GM23338 (cell line): ENCODE data around the gene DMAC2L. TPM values are rescaled to one million over a fixed set of nuclear protein-coding genes. Genes with fewer than 3 reads are reported as not detected.
A peak's percentile ranks its signal among the peaks of the same experiment; 100 is the strongest.

Experiments
- ATAC-seq: fragments of 200-7000 bp; cut with Tn5 transposase; 3 replicates; pipeline ENCODE4 v1.9.1; 2020
- DNase-seq: peaks from one replicate; pipeline ENCODE4 v3.0.0-alpha.2; 2015; ENCODE audit warnings: low spot score
- H2AFZ ChIP-seq: fragments of 200-600 bp; sonication (generic); 2 replicates; pipeline ENCODE4 v1.8.0; 2016; ENCODE audit warnings: antibody characterized with exemption, mild to moderate bottlenecking, moderate library complexity
- H3F3A ChIP-seq: fragments of 200-600 bp; sonication (generic); replicated peaks from 2 replicates; pipeline ENCODE4 v1.8.0; 2017; ENCODE audit warnings: antibody characterized with exemption, mixed run types, low read depth
- H3K27ac ChIP-seq: fragments of 200-600 bp; sonication (generic); 2 replicates; pipeline ENCODE4 v1.6.1; 2016; ENCODE audit warnings: low read depth
- H3K27me3 ChIP-seq: fragments of 200-600 bp; sonication (generic); 2 replicates; pipeline ENCODE4 v1.8.0; 2016; ENCODE audit warnings: mild to moderate bottlenecking, mixed run types, moderate library complexity; ENCODE audit not compliant: insufficient read depth
- H3K36me3 ChIP-seq: fragments of 200-600 bp; sonication (generic); 2 replicates; pipeline ENCODE4 v1.8.0; 2016; ENCODE audit warnings: mild to moderate bottlenecking; ENCODE audit not compliant: insufficient read depth
- H3K4me1 ChIP-seq: fragments of 200-600 bp; sonication (generic); 2 replicates; pipeline ENCODE4 v1.8.0; 2016; ENCODE audit warnings: mild to moderate bottlenecking, moderate library complexity; ENCODE audit not compliant: insufficient read depth
- H3K4me2 ChIP-seq: fragments of 200-600 bp; sonication (generic); 2 replicates; pipeline ENCODE4 v1.7.1; 2017; ENCODE audit warnings: mixed run types
- H3K4me3 ChIP-seq: fragments of 200-600 bp; sonication (generic); 2 replicates; pipeline ENCODE4 v1.6.1; 2016; ENCODE audit warnings: mixed run types
- H3K79me2 ChIP-seq: fragments of 200-600 bp; sonication (generic); replicated peaks from 2 replicates; pipeline ENCODE4 v1.8.0; 2017; ENCODE audit warnings: mild to moderate bottlenecking; ENCODE audit not compliant: insufficient read depth
- H3K9me2 ChIP-seq: fragments of 200-600 bp; sonication (generic); 2 replicates; pipeline ENCODE4 v1.8.0; 2017; ENCODE audit not compliant: insufficient read depth
- H4K20me1 ChIP-seq: fragments of 200-600 bp; sonication (generic); replicated peaks from 2 replicates; pipeline ENCODE4 v1.8.0; 2017; ENCODE audit warnings: mild to moderate bottlenecking; ENCODE audit not compliant: insufficient read depth
- H3K27ac Mint-ChIP-seq: 2 replicates; pipeline ENCODE4 v1.8.0; 2020; ENCODE audit warnings: inconsistent platforms, mild to moderate bottlenecking, moderate library complexity, mixed read lengths
- H3K27me3 Mint-ChIP-seq: 3 replicates; pipeline ENCODE4 v1.8.0; 2022; ENCODE audit warnings: low read depth, mild to moderate bottlenecking, moderate library complexity, mixed read lengths, inconsistent platforms; ENCODE audit not compliant: insufficient read depth, poor library complexity
- H3K36me3 Mint-ChIP-seq: 3 replicates; pipeline ENCODE4 v1.8.0; 2021; ENCODE audit warnings: low read depth, mild to moderate bottlenecking, inconsistent platforms, moderate library complexity, mixed read lengths
- H3K4me1 Mint-ChIP-seq: 3 replicates; pipeline ENCODE4 v1.8.0; 2020; ENCODE audit warnings: mild to moderate bottlenecking, inconsistent platforms, mixed read lengths
- H3K4me3 Mint-ChIP-seq: 3 replicates; pipeline ENCODE4 v1.8.0; 2021; ENCODE audit warnings: moderate library complexity, mild to moderate bottlenecking, inconsistent platforms, mixed read lengths
- H3K9me3 Mint-ChIP-seq: 3 replicates; pipeline ENCODE4 v1.8.0; 2020; ENCODE audit warnings: moderate library complexity, mild to moderate bottlenecking, inconsistent platforms, mixed read lengths
- CREB1 ChIP-seq: fragments of 250-450 bp; sonication (Bioruptor Pico); IDR thresholded peaks from 2 replicates; pipeline ENCODE4 v1.5.0; 2020; ENCODE audit warnings: low read depth, mild to moderate bottlenecking, moderate library complexity
- CTCF ChIP-seq, 2 experiments: fragments of 200-600 bp in 1 of 2; sonication (generic) in 1 of 2; conservative IDR thresholded peaks; 2 replicates each; pipeline versions ENCODE4 v1.5.1 to v1.6.1; 2016 to 2017; ENCODE audit warnings: antibody characterized with exemption in 2 of 2, low read depth in 2 of 2, mild to moderate bottlenecking in 2 of 2, moderate library complexity in 1 of 2
- EZH2 ChIP-seq: fragments of 200-600 bp; sonication (generic); IDR thresholded peaks from one replicate; pipeline ENCODE4 v1.8.0; 2017; ENCODE audit warnings: antibody characterized with exemption, mild to moderate bottlenecking, low read depth; ENCODE audit not compliant: unreplicated experiment
- EZH2phosphoT487 ChIP-seq: fragments of 200-600 bp; sonication (generic); IDR thresholded peaks from one replicate; pipeline ENCODE4 v1.8.1; 2018; ENCODE audit warnings: antibody characterized with exemption; ENCODE audit not compliant: unreplicated experiment
- JUNB ChIP-seq: IDR thresholded peaks from one replicate; pipeline ENCODE4 v1.6.1; 2016; ENCODE audit warnings: antibody characterized with exemption; ENCODE audit not compliant: unreplicated experiment
- NANOG ChIP-seq: IDR thresholded peaks from 2 replicates; pipeline ENCODE4 v1.6.1; 2016; ENCODE audit warnings: antibody characterized with exemption, borderline replicate concordance
- POLR2AphosphoS5 ChIP-seq: IDR thresholded peaks from 2 replicates; pipeline ENCODE4 v1.6.1; 2016; ENCODE audit warnings: antibody characterized with exemption, low read depth
- REST ChIP-seq: IDR thresholded peaks from one replicate; pipeline ENCODE4 v1.6.1; 2018; ENCODE audit warnings: antibody characterized with exemption; ENCODE audit not compliant: unreplicated experiment
- STAT1 ChIP-seq: IDR thresholded peaks from one replicate; pipeline ENCODE4 v1.6.1; 2016; ENCODE audit warnings: antibody characterized with exemption; ENCODE audit not compliant: unreplicated experiment
- ZNF114 ChIP-seq: fragments of 250-450 bp; sonication (Bioruptor Pico); IDR thresholded peaks from 2 replicates; pipeline ENCODE4 v1.5.0; 2020; ENCODE audit warnings: mild to moderate bottlenecking, moderate library complexity
- ZNF331 ChIP-seq: fragments of 250-450 bp; sonication (Bioruptor Pico); IDR thresholded peaks from 2 replicates; pipeline ENCODE4 v1.5.0; 2020; ENCODE audit warnings: low read depth, mild to moderate bottlenecking, moderate library complexity
- polyA plus RNA-seq: library from polyadenylated mRNA; unstranded; fragments of >200 nt; fragmentation: Nextera tagmentation; extraction: Ambion mirVana; gene quantifications from 2 replicates; pipeline ENCODE4 v1.2.1, GENCODE V29; 2016
- total RNA-seq: library from RNA; depleted of rRNA; stranded (reverse); fragments of >200 nt; shearing (Covaris generic); gene quantifications from 2 replicates; pipeline ENCODE4 v1.2.3, GENCODE V29; 2014
- TF ChIP-seq, protein P1 (sequence below): IDR thresholded peaks from 2 replicates; pipeline ENCODE4 v1.6.1; 2016; ENCODE audit warnings: antibody characterized with exemption

The DMAC2L gene
- total and polyA plus RNA-seq, 2 experiments from 2014 or later: 22.5 to 33.8 TPM

GRCh38 chr14:50354527-50354926, 42.4 kb downstream of the DMAC2L start (continued):
- TF ChIP-seq REST (no peak), CTCF (conservative IDR thresholded peaks at IDR 0.05; ENCODE audit: low read depth in 2 of 2) (no peak)

DNA sequence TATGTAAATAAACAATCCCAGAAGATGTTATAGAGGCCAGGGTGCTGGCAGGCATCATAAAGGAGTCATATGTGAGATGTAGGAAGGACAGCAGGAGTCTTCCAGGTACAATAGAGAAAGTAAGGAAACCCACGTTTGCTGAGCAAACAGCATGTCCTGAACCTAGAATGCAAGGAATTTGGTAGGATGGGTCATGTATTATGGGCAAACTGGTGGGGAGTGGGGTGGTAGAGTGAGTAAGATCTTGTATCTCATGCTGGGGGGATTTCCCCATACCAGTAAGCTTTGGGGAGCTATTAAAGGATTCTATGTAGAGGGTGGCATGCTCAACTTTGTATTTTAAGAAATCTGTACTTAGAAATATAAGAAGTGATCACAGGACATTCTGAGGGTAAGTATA, 43.6 kb downstream of the DMAC2L start:
- no peak for DNase-seq
- H3K4me2 ChIP-seq: no peak overlapping the region
- no peak for TF ChIP-seq ZNF331
- TF ChIP-seq NANOG: no peak
- no peak for TF ChIP-seq JUNB
- TF ChIP-seq POLR2AphosphoS5: no peak
- TF ChIP-seq CREB1: no peak
- no peak for TF ChIP-seq EZH2phosphoT487
- no peak for TF ChIP-seq CTCF (conservative IDR thresholded peaks at IDR 0.05; ENCODE audit: low read depth in 2 of 2)
- TF ChIP-seq ZNF114 (CRISPR knock-in tag): no peak
- no peak for TF ChIP-seq STAT1
- TF ChIP-seq, protein P1, sequence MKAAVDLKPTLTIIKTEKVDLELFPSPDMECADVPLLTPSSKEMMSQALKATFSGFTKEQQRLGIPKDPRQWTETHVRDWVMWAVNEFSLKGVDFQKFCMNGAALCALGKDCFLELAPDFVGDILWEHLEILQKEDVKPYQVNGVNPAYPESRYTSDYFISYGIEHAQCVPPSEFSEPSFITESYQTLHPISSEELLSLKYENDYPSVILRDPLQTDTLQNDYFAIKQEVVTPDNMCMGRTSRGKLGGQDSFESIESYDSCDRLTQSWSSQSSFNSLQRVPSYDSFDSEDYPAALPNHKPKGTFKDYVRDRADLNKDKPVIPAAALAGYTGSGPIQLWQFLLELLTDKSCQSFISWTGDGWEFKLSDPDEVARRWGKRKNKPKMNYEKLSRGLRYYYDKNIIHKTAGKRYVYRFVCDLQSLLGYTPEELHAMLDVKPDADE: no peak
- no peak for TF ChIP-seq REST
- TF ChIP-seq EZH2: no peak

More for the DNA sequence above, 43.6 kb downstream of the DMAC2L start:
- Mint-ChIP-seq H3K27me3 (peaks cover 4% of the 10 kb centered on the region), H3K36me3 (no peaks in the 10 kb centered on the region), H3K9me3 (no peaks in the 10 kb centered on the region), H3K27ac (no peak overlapping the region), H3K4me1 (no peaks in the 10 kb centered on the region; the same call in 1 of the 3 replicates), H3K4me3 (no peak overlapping the region)
- Histone ChIP-seq H3K4me1 (no peaks in the 10 kb centered on the region), H3K27ac (no peak overlapping the region), H3K36me3 (no peaks in the 10 kb centered on the region), H3K27me3 (no peaks in the 10 kb centered on the region), H3K4me3 (no peak overlapping the region), H4K20me1 (no peaks in the 10 kb centered on the region), H3K9me2 (no peaks in the 10 kb centered on the region), H3K79me2 (no peaks in the 10 kb centered on the region), H3F3A (no peaks in the 10 kb centered on the region), H2AFZ (no peak overlapping the region)
- peak; percentile 26; the same call in 2 of the 3 replicates for ATAC-seq
